Fibroblast of lung (primary cell): ENCODE results near the gene STBD1. TPM values are rescaled to one million over a fixed set of nuclear protein-coding genes. Genes with fewer than 3 reads are reported as not detected.

Experiments used
- DNase-seq, 2 donors: peaks; one replicate each; pipeline versions ENCODE4 v3.0.0 to v3.0.0-alpha.2; 2010; ENCODE audit warnings: low read depth in 2 of 2
- H2AFZ ChIP-seq: 2 replicates; pipeline ENCODE4 v1.5.1; 2012; ENCODE audit warnings: low read length, control low read depth, inconsistent platforms
- H3K27ac ChIP-seq: 2 replicates; pipeline ENCODE4 v1.5.1; 2011; ENCODE audit warnings: low read length, control low read depth; ENCODE audit not compliant: insufficient read depth
- H3K27me3 ChIP-seq: 2 replicates; pipeline ENCODE4 v1.5.1; 2011; ENCODE audit warnings: mild to moderate bottlenecking, low read length; ENCODE audit not compliant: control insufficient read depth, insufficient read depth
- H3K36me3 ChIP-seq: 2 replicates; pipeline ENCODE4 v1.5.1; 2011; ENCODE audit warnings: low read length; ENCODE audit not compliant: control insufficient read depth, insufficient read depth
- H3K4me1 ChIP-seq: 2 replicates; pipeline ENCODE4 v1.5.1; 2011; ENCODE audit warnings: low read length; ENCODE audit not compliant: control insufficient read depth, insufficient read depth; ENCODE audit errors: extremely low read depth
- H3K4me2 ChIP-seq: 2 replicates; pipeline ENCODE4 v1.5.1; 2011; ENCODE audit warnings: low read length, control low read depth; ENCODE audit not compliant: insufficient read depth; ENCODE audit errors: extremely low read depth
- H3K4me3 ChIP-seq, 4 experiments: fragments of 200-600 bp in 1 of 4; sonication (generic) in 1 of 4; replicated peaks in 1 of 4; 2 replicates each; pipeline ENCODE4 v1.5.1; 2011 to 2016; ENCODE audit warnings: low read length in 4 of 4, low read depth in 3 of 4, mild to moderate bottlenecking in 3 of 4, control low read depth in 2 of 4, inconsistent platforms in 1 of 4, mixed read lengths in 1 of 4; ENCODE audit not compliant: insufficient read depth in 1 of 4; ENCODE audit errors: control extremely low read depth in 1 of 4
- H3K79me2 ChIP-seq: 2 replicates; pipeline ENCODE4 v1.5.1; 2012; ENCODE audit warnings: mild to moderate bottlenecking, low read length, inconsistent platforms; ENCODE audit not compliant: control insufficient read depth, insufficient read depth
- H3K9ac ChIP-seq: 2 replicates; pipeline ENCODE4 v1.5.1; 2011; ENCODE audit warnings: mild to moderate bottlenecking, low read length, control low read depth; ENCODE audit not compliant: insufficient read depth
- H3K9me3 ChIP-seq: 2 replicates; pipeline ENCODE4 v1.5.1; 2012; ENCODE audit warnings: low read depth, low read length; ENCODE audit not compliant: control insufficient read depth, insufficient read depth
- H4K20me1 ChIP-seq: 2 replicates; pipeline ENCODE4 v1.5.1; 2011; ENCODE audit warnings: low read length; ENCODE audit not compliant: control insufficient read depth, insufficient read depth; ENCODE audit errors: extremely low read depth
- EZH2 ChIP-seq: IDR thresholded peaks from 2 replicates; pipeline ENCODE4 v1.5.1; 2012; ENCODE audit warnings: low read length, control low read depth, mild to moderate bottlenecking; ENCODE audit errors: missing control alignments
- polyA plus RNA-seq, 2 donors: library from polyadenylated mRNA; depleted of rRNA in 1 of 2; stranded (reverse) in 1 of 2; unstranded in 1 of 2; fragments of >200 nt; gene quantifications; 2 replicates each; pipeline ENCODE4 v1.2.1, GENCODE V29; 2011 to 2012; ENCODE audit warnings: missing spikeins in 1 of 2
- total RNA-seq: library from RNA; depleted of rRNA; stranded (reverse); fragments of >200 nt; gene quantifications from 2 replicates; pipeline ENCODE4 v1.2.1, GENCODE V29; 2014
- TF ChIP-seq, protein P1 (sequence below), 2 donors: IDR thresholded peaks in 1 of 2; conservative IDR thresholded peaks in 1 of 2; 1 replicate in 1 of 2; 2 replicates in 1 of 2; pipeline ENCODE4 v1.5.1; 2011 to 2012; ENCODE audit warnings: low read length in 2 of 2, control low read depth in 1 of 2, inconsistent platforms in 1 of 2, low read depth in 1 of 2, mild to moderate bottlenecking in 1 of 2

The STBD1 gene
- total and polyA plus RNA-seq, 2 donors (not counting 1 experiment from before 2014, with no cell fraction given), result 3.1 to 17.5 TPM

DNA sequence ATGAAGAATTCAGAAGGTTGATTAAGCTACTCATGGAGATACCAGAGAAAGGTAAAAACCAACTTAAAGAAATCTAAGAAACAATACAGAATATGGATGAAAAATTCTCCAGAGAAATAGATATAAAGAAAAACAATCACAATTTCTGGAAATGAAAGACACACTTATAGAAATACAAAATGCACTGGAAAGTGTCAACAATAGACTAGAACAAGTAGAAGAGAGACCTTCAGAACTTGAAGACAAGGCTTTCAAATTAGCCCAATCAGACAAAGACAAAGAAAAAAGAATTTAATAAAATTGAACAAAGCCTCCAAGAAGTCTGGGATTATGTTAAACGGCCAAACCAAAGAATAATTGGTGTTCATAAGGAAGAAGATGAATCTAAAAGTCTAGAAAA is 9.6 kb downstream of the STBD1 start:
- no peaks in the 10 kb centered on the region for H3K9me3 ChIP-seq
- H4K20me1 ChIP-seq, result no peaks in the 10 kb centered on the region
- peaks cover 2% of the 10 kb centered on the region for H3K4me1 ChIP-seq
- no peaks in the 10 kb centered on the region for H3K79me2 ChIP-seq
- H3K36me3 ChIP-seq, result no peaks in the 10 kb centered on the region
- no peak overlapping the region for H2AFZ ChIP-seq
- H3K4me3 ChIP-seq, result no peak overlapping the region
- TF ChIP-seq EZH2, result no peak
- TF ChIP-seq, protein P1, sequence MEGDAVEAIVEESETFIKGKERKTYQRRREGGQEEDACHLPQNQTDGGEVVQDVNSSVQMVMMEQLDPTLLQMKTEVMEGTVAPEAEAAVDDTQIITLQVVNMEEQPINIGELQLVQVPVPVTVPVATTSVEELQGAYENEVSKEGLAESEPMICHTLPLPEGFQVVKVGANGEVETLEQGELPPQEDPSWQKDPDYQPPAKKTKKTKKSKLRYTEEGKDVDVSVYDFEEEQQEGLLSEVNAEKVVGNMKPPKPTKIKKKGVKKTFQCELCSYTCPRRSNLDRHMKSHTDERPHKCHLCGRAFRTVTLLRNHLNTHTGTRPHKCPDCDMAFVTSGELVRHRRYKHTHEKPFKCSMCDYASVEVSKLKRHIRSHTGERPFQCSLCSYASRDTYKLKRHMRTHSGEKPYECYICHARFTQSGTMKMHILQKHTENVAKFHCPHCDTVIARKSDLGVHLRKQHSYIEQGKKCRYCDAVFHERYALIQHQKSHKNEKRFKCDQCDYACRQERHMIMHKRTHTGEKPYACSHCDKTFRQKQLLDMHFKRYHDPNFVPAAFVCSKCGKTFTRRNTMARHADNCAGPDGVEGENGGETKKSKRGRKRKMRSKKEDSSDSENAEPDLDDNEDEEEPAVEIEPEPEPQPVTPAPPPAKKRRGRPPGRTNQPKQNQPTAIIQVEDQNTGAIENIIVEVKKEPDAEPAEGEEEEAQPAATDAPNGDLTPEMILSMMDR (conservative IDR thresholded peaks at IDR 0.05 in 1 of 2, IDR thresholded peaks at IDR 0.05 in 1 of 2; ENCODE audit: low read depth in 1 of 2, low read length in 2 of 2), result no peak
- no peak overlapping the region for H3K27ac ChIP-seq
- no peak overlapping the region for H3K9ac ChIP-seq
- DNase-seq, result no peak
- no peak overlapping the region for H3K4me2 ChIP-seq
- H3K27me3 ChIP-seq, result no peaks in the 10 kb centered on the region

DNA sequence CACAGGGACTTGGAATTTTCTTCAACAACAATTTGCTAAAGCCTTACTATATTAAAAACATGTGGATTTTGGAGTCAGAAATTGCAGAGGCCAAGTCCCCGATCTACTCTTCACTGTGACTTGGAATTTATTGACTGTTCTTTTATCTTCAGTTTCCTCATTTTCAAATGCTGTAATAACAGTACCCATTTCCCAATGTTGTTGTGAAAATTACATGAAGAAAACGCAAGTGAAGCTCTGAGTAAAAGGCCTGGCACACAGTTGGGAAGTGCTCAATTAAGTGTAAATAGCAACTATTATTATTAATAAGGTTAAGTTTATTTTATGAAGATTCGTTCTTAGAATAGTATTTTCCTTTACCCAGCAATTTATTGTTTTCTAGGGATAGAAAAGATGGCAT is 15.7 kb downstream of the STBD1 start:
- H3K4me3 ChIP-seq, result no peak overlapping the region
- H2AFZ ChIP-seq, result no peak overlapping the region
- no peaks in the 10 kb centered on the region for H3K36me3 ChIP-seq
- no peaks in the 10 kb centered on the region for H3K27me3 ChIP-seq
- H3K79me2 ChIP-seq, result no peaks in the 10 kb centered on the region
- H3K27ac ChIP-seq, result no peak overlapping the region
- TF ChIP-seq, protein P1 (conservative IDR thresholded peaks at IDR 0.05 in 1 of 2, IDR thresholded peaks at IDR 0.05 in 1 of 2; ENCODE audit: low read depth in 1 of 2, low read length in 2 of 2), result no peak
- no peak for TF ChIP-seq EZH2
- H3K9me3 ChIP-seq, result no peaks in the 10 kb centered on the region
- no peak for DNase-seq
- no peaks in the 10 kb centered on the region for H3K4me1 ChIP-seq
- no peak overlapping the region for H3K9ac ChIP-seq
- H3K4me2 ChIP-seq, result no peak overlapping the region
- H4K20me1 ChIP-seq, result no peaks in the 10 kb centered on the region

DNA sequence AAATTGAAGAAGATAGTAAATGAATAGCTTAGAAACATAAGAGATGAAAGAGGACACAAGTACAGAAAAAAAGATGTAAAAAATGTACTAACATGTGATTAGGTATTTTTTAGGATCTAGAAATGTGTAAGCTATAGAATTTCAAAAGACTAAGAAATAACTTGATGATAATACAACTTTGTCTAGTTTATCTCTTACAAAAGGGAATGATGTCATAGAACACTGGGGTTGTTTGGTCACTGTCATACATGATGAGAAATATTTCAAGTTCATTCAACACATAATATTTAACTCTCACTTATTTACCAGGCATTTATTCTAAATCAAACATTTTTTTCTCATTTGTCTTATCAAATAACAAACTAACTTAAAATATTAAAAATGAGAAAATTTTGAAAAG is 18.5 kb downstream of the STBD1 start:
- TF ChIP-seq, protein P1 (conservative IDR thresholded peaks at IDR 0.05 in 1 of 2, IDR thresholded peaks at IDR 0.05 in 1 of 2; ENCODE audit: low read depth in 1 of 2, low read length in 2 of 2), result no peak
- no peak for TF ChIP-seq EZH2
- no peaks in the 10 kb centered on the region for H3K9me3 ChIP-seq
- no peak overlapping the region for H3K9ac ChIP-seq
- no peak overlapping the region for H3K27ac ChIP-seq
- no peak for DNase-seq
- no peaks in the 10 kb centered on the region for H3K79me2 ChIP-seq
- H3K4me3 ChIP-seq, result no peak overlapping the region
- no peaks in the 10 kb centered on the region for H3K36me3 ChIP-seq
- H3K4me2 ChIP-seq, result no peak overlapping the region
- no peaks in the 10 kb centered on the region for H4K20me1 ChIP-seq
- H2AFZ ChIP-seq, result no peak overlapping the region
- no peaks in the 10 kb centered on the region for H3K27me3 ChIP-seq
- H3K4me1 ChIP-seq, result no peaks in the 10 kb centered on the region
